ENCODE results near the gene CDH4. TPM values are rescaled to one million over a fixed set of nuclear protein-coding genes. Genes with fewer than 3 reads are reported as not detected.

Gene CDH4
- total and polyA plus RNA-seq, 2 donors (not counting 3 experiments of a cell fraction or from before 2014, with no cell fraction given), result 0.17 to 0.51 TPM

DNA sequence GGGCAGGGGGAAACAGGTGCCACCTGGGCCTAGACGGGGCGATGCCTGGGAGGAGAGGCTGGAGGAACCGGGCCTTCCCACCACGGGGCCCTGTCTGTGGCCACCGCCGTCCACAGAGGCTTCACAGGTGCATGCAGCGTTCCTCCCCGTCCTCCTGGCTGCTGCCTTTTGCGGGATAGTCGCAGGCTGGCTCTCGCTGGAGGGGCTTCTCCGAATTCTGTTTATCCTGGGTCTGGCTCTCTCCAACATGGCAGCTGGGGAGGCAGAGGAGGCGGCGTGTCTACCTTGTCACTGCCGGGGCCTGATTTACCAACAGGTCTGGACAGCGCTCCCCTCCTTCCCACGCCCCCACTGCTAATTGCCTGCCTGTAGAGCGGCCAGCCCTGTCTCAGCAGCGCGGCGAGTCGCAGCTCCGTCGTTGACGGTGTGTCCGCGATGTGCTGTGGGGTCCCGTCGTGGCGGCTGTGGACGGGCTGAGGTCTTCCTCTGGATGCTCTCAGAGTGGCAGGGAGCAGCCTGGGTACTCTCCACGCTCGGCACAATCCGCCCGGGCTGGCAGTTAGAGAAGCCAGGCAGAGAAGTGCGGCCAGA, 550.8 kb downstream of the CDH4 start:
- Histone ChIP-seq H3K27ac (ENCODE audit: insufficient read depth, low read depth, low read length) (no peak overlapping the region), H3K9me3 (replicated peaks; ENCODE audit: control insufficient read depth, insufficient read depth, low read length) (no peaks in the 10 kb centered on the region), H3K36me3 (ENCODE audit: control insufficient read depth in 2 of 2, extremely low read depth in 1 of 2, insufficient read depth in 2 of 2, low read length in 2 of 2) (no peaks in the 10 kb centered on the region), H3K79me2 (ENCODE audit: control insufficient read depth, insufficient read depth, low read length) (no peaks in the 10 kb centered on the region), H3K4me2 (ENCODE audit: insufficient read depth, low read length) (no peak overlapping the region), H3K9ac (replicated peaks; ENCODE audit: extremely low read depth, insufficient read depth, low read length) (no peak overlapping the region), H2AFZ (ENCODE audit: low read depth, low read length) (no peak overlapping the region), H3K4me3 (replicated peaks in 1 of 3; ENCODE audit: insufficient read depth in 1 of 3, low read depth in 1 of 3, low read length in 3 of 3) (no peak overlapping the region), H4K20me1 (replicated peaks; ENCODE audit: control insufficient read depth, extremely low read depth, insufficient read depth, low read length) (no peaks in the 10 kb centered on the region), H3K4me1 (ENCODE audit: control insufficient read depth, extremely low read depth, insufficient read depth, low read length) (no peaks in the 10 kb centered on the region), H3K9me1 (replicated peaks; ENCODE audit: control insufficient read depth, extremely low read depth, insufficient read depth, low read length) (no peaks in the 10 kb centered on the region), H3K27me3 (ENCODE audit: control insufficient read depth in 2 of 2, insufficient read depth in 2 of 2, low read length in 2 of 2) (no peaks in the 10 kb centered on the region)
- dilution Hi-C loops (cut with MboI; ENCODE audit: extremely low pct_ligation_motif_present, low sequenced_read_pairs) (no loop called here), intact Hi-C loops (cut with micrococcal nuclease) (no loop called here)
- DNase-seq (ENCODE audit: low read depth, low spot score) (no peak), FAIRE-seq (no peak)
- ChIA-PET CTCF (no interaction called here), POLR2A (no interaction called here)
- BruUV-seq (replicated peaks), result no TSS peak
- TF ChIP-seq, protein P1, sequence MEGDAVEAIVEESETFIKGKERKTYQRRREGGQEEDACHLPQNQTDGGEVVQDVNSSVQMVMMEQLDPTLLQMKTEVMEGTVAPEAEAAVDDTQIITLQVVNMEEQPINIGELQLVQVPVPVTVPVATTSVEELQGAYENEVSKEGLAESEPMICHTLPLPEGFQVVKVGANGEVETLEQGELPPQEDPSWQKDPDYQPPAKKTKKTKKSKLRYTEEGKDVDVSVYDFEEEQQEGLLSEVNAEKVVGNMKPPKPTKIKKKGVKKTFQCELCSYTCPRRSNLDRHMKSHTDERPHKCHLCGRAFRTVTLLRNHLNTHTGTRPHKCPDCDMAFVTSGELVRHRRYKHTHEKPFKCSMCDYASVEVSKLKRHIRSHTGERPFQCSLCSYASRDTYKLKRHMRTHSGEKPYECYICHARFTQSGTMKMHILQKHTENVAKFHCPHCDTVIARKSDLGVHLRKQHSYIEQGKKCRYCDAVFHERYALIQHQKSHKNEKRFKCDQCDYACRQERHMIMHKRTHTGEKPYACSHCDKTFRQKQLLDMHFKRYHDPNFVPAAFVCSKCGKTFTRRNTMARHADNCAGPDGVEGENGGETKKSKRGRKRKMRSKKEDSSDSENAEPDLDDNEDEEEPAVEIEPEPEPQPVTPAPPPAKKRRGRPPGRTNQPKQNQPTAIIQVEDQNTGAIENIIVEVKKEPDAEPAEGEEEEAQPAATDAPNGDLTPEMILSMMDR (IDR thresholded peaks at IDR 0.05; ENCODE audit: extremely low read depth in 1 of 2, insufficient read depth in 1 of 2, low read depth in 1 of 2, low read length in 2 of 2), result no peak
- TF ChIP-seq, protein P2, sequence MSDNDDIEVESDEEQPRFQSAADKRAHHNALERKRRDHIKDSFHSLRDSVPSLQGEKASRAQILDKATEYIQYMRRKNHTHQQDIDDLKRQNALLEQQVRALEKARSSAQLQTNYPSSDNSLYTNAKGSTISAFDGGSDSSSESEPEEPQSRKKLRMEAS (IDR thresholded peaks at IDR 0.05; ENCODE audit: insufficient read depth, insufficient read length), result no peak
- TF ChIP-seq POLR2AphosphoS5 (IDR thresholded peaks at IDR 0.05; ENCODE audit: insufficient read depth, low read depth, low read length) (no peak), MYC (IDR thresholded peaks at IDR 0.05; ENCODE audit: low read depth, low read length) (no peak), POLR2A (IDR thresholded peaks at IDR 0.05; ENCODE audit: low read depth, low read length) (no peak), GATA2 (IDR thresholded peaks at IDR 0.05; ENCODE audit: insufficient read depth, insufficient read length, low read depth, low read length) (no peak)

Measured in endothelial cell of umbilical vein (primary cell).